HCT116 (cell line): Measurements from ENCODE around the gene MS4A5. TPM values are rescaled to one million over a fixed set of nuclear protein-coding genes. Genes with fewer than 3 reads are reported as not detected.

ENCODE experiments used
- ATAC-seq: fragments of 200-7000 bp; cut with Tn5 transposase; 2 replicates; pipeline ENCODE4 v1.9.1; 2020; ENCODE audit warnings: mild to moderate bottlenecking, moderate library complexity
- BruUV-seq: library from RNA; stranded (reverse); fragments of 400-500 nt; replicated peaks from 2 replicates; lab custom pipeline; 2021; lab: Mats Ljungman, UMichigan
- CTCF ChIA-PET: fragments of 300-600 bp; sonication (Branson Sonifier 250); formaldehyde crosslinking; loops from one replicate; lab custom pipeline; 2021; ENCODE audit warnings: antibody characterized with exemption; lab: Charles Lee
- POLR2A ChIA-PET: fragments of 300-600, 350-600 bp; sonication (Branson Sonifier 250); formaldehyde crosslinking; loops from one replicate; lab custom pipeline; 2021; ENCODE audit warnings: antibody characterized with exemption; lab: Charles Lee
- RAD21 ChIA-PET, 2 experiments: fragments of 300-600 bp; sonication (Branson Sonifier 250); formaldehyde crosslinking; loops; one replicate each; lab custom pipeline; 2023; ENCODE audit warnings: low total read pairs in 2 of 2; ENCODE audit not compliant: uncharacterized antibody in 2 of 2, unreplicated experiment in 2 of 2, low non-redundant PET in 1 of 2; lab: Charles Lee
- DNase-seq: peaks from one replicate; pipeline ENCODE4 v3.0.0-alpha.2; 2010; ENCODE audit warnings: low read depth, low spot score
- H2AFZ ChIP-seq: fragments of 200-600 bp; shearing (Covaris generic), sonication (generic); 2 replicates; pipeline ENCODE4 v1.6.1; 2017; ENCODE audit warnings: low read depth, mixed run types, mixed read lengths, antibody characterized with exemption, low read length; ENCODE audit not compliant: poor library complexity, severe bottlenecking
- H3K27ac ChIP-seq: 2 replicates; pipeline ENCODE4 v1.5.1; 2012; ENCODE audit warnings: low read depth, low read length
- H3K27me3 ChIP-seq: fragments of 200-600 bp; sonication (generic); 2 replicates; pipeline ENCODE4 v1.6.1; 2016; ENCODE audit warnings: mixed run types, low read length, mixed read lengths; ENCODE audit not compliant: insufficient read depth
- H3K36me3 ChIP-seq, 2 experiments: fragments of 200-500 bp in 1 of 2; fragments of 200-600 bp in 1 of 2; sonication (Bioruptor generic) in 1 of 2; sonication (generic) in 1 of 2; 2 replicates each; pipeline versions ENCODE4 v1.5.1 to v1.6.1; 2014 to 2016; ENCODE audit warnings: low read length in 2 of 2, inconsistent platforms in 1 of 2, mixed read lengths in 1 of 2, mixed run types in 1 of 2; ENCODE audit not compliant: insufficient read depth in 2 of 2, control insufficient read depth in 1 of 2
- H3K4me1 ChIP-seq, 2 experiments: fragments of 200-600 bp in 1 of 2; sonication (generic) in 1 of 2; 2 replicates each; pipeline versions ENCODE4 v1.5.1 to v1.6.1; 2012 to 2017; ENCODE audit warnings: low read length in 2 of 2, inconsistent platforms in 1 of 2, mild to moderate bottlenecking in 1 of 2, mixed read lengths in 1 of 2, mixed run types in 1 of 2, moderate library complexity in 1 of 2; ENCODE audit not compliant: insufficient read depth in 2 of 2, control insufficient read depth in 1 of 2
- H3K4me2 ChIP-seq: fragments of 200-600 bp; sonication (generic); 2 replicates; pipeline ENCODE4 v1.6.1; 2017; ENCODE audit warnings: mixed run types, low read length, mixed read lengths
- H3K4me3 ChIP-seq, 2 experiments: fragments of 200-600 bp in 1 of 2; sonication (generic) in 1 of 2; replicated peaks in 1 of 2; 2 replicates each; pipeline ENCODE4 v1.5.1; 2011 to 2016; ENCODE audit warnings: low read length in 2 of 2, control low read depth in 1 of 2, low read depth in 1 of 2, mild to moderate bottlenecking in 1 of 2, mixed read lengths in 1 of 2, mixed run types in 1 of 2
- H3K79me2 ChIP-seq: fragments of 200-600 bp; sonication (generic); 2 replicates; pipeline ENCODE4 v1.6.1; 2017; ENCODE audit warnings: mild to moderate bottlenecking, mixed run types, low read length, moderate library complexity, mixed read lengths; ENCODE audit not compliant: insufficient read depth
- H3K9ac ChIP-seq: fragments of 200-600 bp; sonication (generic); 2 replicates; pipeline ENCODE4 v1.6.1; 2016; ENCODE audit warnings: low read length, mixed read lengths
- H3K9me2 ChIP-seq: fragments of 200-600 bp; sonication (generic), shearing (Covaris generic); 2 replicates; pipeline ENCODE4 v1.6.1; 2017; ENCODE audit warnings: mixed run types, mild to moderate bottlenecking, moderate library complexity; ENCODE audit not compliant: insufficient read depth
- H3K9me3 ChIP-seq, 2 experiments: fragments of 200-500 bp in 1 of 2; fragments of 200-600 bp in 1 of 2; sonication (Bioruptor generic) in 1 of 2; sonication (generic) in 1 of 2; 2 replicates each; pipeline ENCODE4 v1.6.1; 2014 to 2017; ENCODE audit warnings: low read length in 2 of 2, mixed read lengths in 2 of 2, inconsistent platforms in 1 of 2, low read depth in 1 of 2, mild to moderate bottlenecking in 1 of 2, mixed run types in 1 of 2, moderate library complexity in 1 of 2; ENCODE audit not compliant: control insufficient read depth in 1 of 2, insufficient read depth in 1 of 2
- H4K20me1 ChIP-seq: fragments of 200-600 bp; sonication (generic), shearing (Covaris generic); 2 replicates; pipeline ENCODE4 v1.6.1; 2017; ENCODE audit warnings: mixed run types, mild to moderate bottlenecking, moderate library complexity; ENCODE audit not compliant: insufficient read depth
- ATF3 ChIP-seq: IDR thresholded peaks from 2 replicates; pipeline ENCODE4 v1.6.1; 2012
- CBX3 ChIP-seq: IDR thresholded peaks from 2 replicates; pipeline ENCODE4 v1.6.1; 2012; ENCODE audit warnings: low read depth
- EGR1 ChIP-seq: IDR thresholded peaks from 2 replicates; pipeline ENCODE4 v1.6.1; 2012; ENCODE audit warnings: low read depth
- ELF1 ChIP-seq: IDR thresholded peaks from 2 replicates; pipeline ENCODE4 v1.6.1; 2012; ENCODE audit warnings: low read depth, borderline replicate concordance
- EZH2 ChIP-seq: fragments of 200-600 bp; sonication (generic); IDR thresholded peaks from 2 replicates; pipeline ENCODE4 v1.6.1; 2017; ENCODE audit warnings: antibody characterized with exemption, mixed run types
- MAX ChIP-seq: IDR thresholded peaks from 2 replicates; pipeline ENCODE4 v1.6.1; 2012
- POLR2AphosphoS5 ChIP-seq: IDR thresholded peaks from 2 replicates; pipeline ENCODE4 v1.6.1; 2011; ENCODE audit warnings: mild to moderate bottlenecking, low read depth, low read length, moderate library complexity
- REST ChIP-seq: IDR thresholded peaks from 2 replicates; pipeline ENCODE4 v1.6.1; 2012; ENCODE audit warnings: low read depth
- ZFX ChIP-seq: fragments of 450-650 bp; IDR thresholded peaks from 2 replicates; pipeline ENCODE4 v1.6.1; 2017
- ZNF274 ChIP-seq: fragments of 200-500 bp; sonication (Bioruptor generic); IDR thresholded peaks from 2 replicates; pipeline ENCODE4 v1.6.1; 2014; ENCODE audit warnings: mild to moderate bottlenecking, low read depth, low read length, inconsistent platforms
- intact Hi-C: fragments of 100-400 bp; cut with micrococcal nuclease; formaldehyde crosslinking; loops from 2 replicates; pipeline ENCODE4 v1.10.0; 2022
- total RNA-seq: library from RNA; stranded (reverse); gene quantifications from one replicate; pipeline ENCODE4 v1.2.1, GENCODE V29; 2021; ENCODE audit not compliant: unreplicated experiment

MS4A5 gene
- total RNA-seq, 1 experiment from 2014 or later = not detected

- TF ChIP-seq REST = no peak
These were observed 56.6 kb downstream of the MS4A5 start (continued) for GRCh38 chr11:60485987-60486386.

GRCh38 chr11:60492488-60493009 is 63.2 kb downstream of the MS4A5 start, which contains the start of gene MS4A12:
Gene MS4A12, plus strand, starts transcription at chr11:60492778. Its CDS starts 4,541 bp downstream, at chr11:60497319.
- Histone ChIP-seq H3K9me2 (no peaks in the 10 kb centered on the region), H3K9me3 (no peaks in the 10 kb centered on the region), H3K27ac (no peak within 1 kb of the TSS), H3K4me3 (no peak within 1 kb of the TSS), H4K20me1 (no peaks in the 10 kb centered on the region), H3K4me2 (no peak within 1 kb of the TSS), H3K9ac (no peak within 1 kb of the TSS), H3K4me1 (no peaks in the 10 kb centered on the region), H3K27me3 (peaks cover 3% of the 10 kb centered on the region; the same call in 1 of the 2 replicates), H3K79me2 (no peaks in the 10 kb centered on the region), H2AFZ (no peak within 1 kb of the TSS), H3K36me3 (no peaks in the 10 kb centered on the region)
- TF ChIP-seq POLR2AphosphoS5 (no peak), EZH2 (no peak), EGR1 (no peak), ZNF274 (no peak), ATF3 (no peak), MAX (no peak), REST (no peak), ZFX (no peak), ELF1 (no peak), CBX3 (no peak)
- ChIA-PET POLR2A (no interaction called here), CTCF (no interaction called here), RAD21 (no interaction called here)
- no peak for ATAC-seq
- no TSS peak for BruUV-seq
- intact Hi-C loops = no loop called here
- DNase-seq = no peak
